DND-41 (cell line): ENCODE results near the gene CAMSAP2.

Experiments
- CTCF ChIP-seq: IDR thresholded peaks from 2 replicates; pipeline ENCODE4 v1.5.1; 2012; ENCODE audit warnings: borderline replicate concordance, low read length, moderate library complexity, mild to moderate bottlenecking; ENCODE audit not compliant: poor library complexity, severe bottlenecking; ENCODE audit errors: extremely low read depth
- EZH2 ChIP-seq: IDR thresholded peaks from 3 replicates; pipeline ENCODE4 v1.6.1; 2012; ENCODE audit warnings: borderline replicate concordance, low read depth, mild to moderate bottlenecking, moderate library complexity, low read length, inconsistent platforms; ENCODE audit not compliant: severe bottlenecking

GRCh38 chr1:200741551-200742207, 3.0 kb downstream of the CAMSAP2 start:
- TF ChIP-seq CTCF = no peak
- TF ChIP-seq EZH2 = peak; percentile 45
